HepG2 (cell line): Measurements from ENCODE around the gene HIF1AN.

ENCODE experiments used
- CBX2 ChIP-seq, 2 experiments: fragments of 200-600 bp in 1 of 2; sonication (generic); formaldehyde crosslinking in 1 of 2; IDR thresholded peaks; 2 replicates each; pipeline versions ENCODE4 v1.7.0 to v1.8.1; 2018 to 2022; ENCODE audit warnings: low read depth in 2 of 2, low read length in 1 of 2, mild to moderate bottlenecking in 1 of 2, missing genetic modification reagents in 1 of 2
- CEBPB ChIP-seq: IDR thresholded peaks from 2 replicates; pipeline ENCODE4 v1.6.1; 2011; ENCODE audit warnings: low read depth, low read length, improper control_type of control experiment, borderline replicate concordance
- MIER3 ChIP-seq: IDR thresholded peaks from 2 replicates; pipeline ENCODE4 v1.6.1; 2016; ENCODE audit warnings: missing compliant biosample characterization, borderline replicate concordance
- ZNF33B ChIP-seq: sonication (generic); formaldehyde crosslinking; IDR thresholded peaks from 2 replicates; pipeline ENCODE4 v1.5.1; 2020; ENCODE audit warnings: mild to moderate bottlenecking, missing genetic modification reagents
- TF ChIP-seq, protein P1 (sequence below): sonication (generic); formaldehyde crosslinking; IDR thresholded peaks from 2 replicates; pipeline ENCODE4 v1.4.0; 2020; ENCODE audit warnings: missing genetic modification reagents
- TF ChIP-seq, protein P2 (sequence below): sonication (generic); formaldehyde crosslinking; IDR thresholded peaks from 2 replicates; pipeline ENCODE4 v1.8.1; 2023; ENCODE audit warnings: mild to moderate bottlenecking, missing genetic modification reagents
- TF ChIP-seq, protein P3 (sequence below): sonication (generic); formaldehyde crosslinking; IDR thresholded peaks from 2 replicates; pipeline ENCODE4 v1.8.1; 2023; ENCODE audit warnings: mild to moderate bottlenecking, missing genetic modification reagents

DNA sequence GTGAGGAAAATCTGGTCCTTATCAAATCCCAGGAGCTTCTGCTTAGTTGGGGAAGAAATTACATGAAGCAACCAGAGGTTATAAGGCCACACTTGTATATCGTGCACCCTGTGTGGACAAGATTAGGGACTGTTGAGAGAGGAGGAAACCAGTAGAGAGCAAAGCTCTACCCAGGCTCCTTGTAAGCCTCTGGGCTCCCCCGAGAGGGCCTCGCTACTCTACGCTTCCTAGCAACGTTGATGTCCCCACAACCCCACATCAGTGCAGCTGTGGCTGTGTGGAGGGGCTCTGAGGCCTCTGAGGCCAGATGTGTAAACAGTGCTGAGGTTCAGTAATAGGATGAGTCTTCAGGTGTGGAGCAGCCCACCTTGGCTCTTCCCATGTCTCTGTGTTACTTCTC, 16.0 kb downstream of the HIF1AN start:
- TF ChIP-seq ZNF33B (CRISPR knock-in tag): no peak
- TF ChIP-seq, protein P1, sequence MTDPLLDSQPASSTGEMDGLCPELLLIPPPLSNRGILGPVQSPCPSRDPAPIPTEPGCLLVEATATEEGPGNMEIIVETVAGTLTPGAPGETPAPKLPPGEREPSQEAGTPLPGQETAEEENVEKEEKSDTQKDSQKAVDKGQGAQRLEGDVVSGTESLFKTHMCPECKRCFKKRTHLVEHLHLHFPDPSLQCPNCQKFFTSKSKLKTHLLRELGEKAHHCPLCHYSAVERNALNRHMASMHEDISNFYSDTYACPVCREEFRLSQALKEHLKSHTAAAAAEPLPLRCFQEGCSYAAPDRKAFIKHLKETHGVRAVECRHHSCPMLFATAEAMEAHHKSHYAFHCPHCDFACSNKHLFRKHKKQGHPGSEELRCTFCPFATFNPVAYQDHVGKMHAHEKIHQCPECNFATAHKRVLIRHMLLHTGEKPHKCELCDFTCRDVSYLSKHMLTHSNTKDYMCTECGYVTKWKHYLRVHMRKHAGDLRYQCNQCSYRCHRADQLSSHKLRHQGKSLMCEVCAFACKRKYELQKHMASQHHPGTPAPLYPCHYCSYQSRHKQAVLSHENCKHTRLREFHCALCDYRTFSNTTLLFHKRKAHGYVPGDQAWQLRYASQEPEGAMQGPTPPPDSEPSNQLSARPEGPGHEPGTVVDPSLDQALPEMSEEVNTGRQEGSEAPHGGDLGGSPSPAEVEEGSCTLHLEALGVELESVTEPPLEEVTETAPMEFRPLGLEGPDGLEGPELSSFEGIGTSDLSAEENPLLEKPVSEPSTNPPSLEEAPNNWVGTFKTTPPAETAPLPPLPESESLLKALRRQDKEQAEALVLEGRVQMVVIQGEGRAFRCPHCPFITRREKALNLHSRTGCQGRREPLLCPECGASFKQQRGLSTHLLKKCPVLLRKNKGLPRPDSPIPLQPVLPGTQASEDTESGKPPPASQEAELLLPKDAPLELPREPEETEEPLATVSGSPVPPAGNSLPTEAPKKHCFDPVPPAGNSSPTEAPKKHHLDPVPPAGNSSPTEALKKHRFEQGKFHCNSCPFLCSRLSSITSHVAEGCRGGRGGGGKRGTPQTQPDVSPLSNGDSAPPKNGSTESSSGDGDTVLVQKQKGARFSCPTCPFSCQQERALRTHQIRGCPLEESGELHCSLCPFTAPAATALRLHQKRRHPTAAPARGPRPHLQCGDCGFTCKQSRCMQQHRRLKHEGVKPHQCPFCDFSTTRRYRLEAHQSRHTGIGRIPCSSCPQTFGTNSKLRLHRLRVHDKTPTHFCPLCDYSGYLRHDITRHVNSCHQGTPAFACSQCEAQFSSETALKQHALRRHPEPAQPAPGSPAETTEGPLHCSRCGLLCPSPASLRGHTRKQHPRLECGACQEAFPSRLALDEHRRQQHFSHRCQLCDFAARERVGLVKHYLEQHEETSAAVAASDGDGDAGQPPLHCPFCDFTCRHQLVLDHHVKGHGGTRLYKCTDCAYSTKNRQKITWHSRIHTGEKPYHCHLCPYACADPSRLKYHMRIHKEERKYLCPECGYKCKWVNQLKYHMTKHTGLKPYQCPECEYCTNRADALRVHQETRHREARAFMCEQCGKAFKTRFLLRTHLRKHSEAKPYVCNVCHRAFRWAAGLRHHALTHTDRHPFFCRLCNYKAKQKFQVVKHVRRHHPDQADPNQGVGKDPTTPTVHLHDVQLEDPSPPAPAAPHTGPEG (CRISPR knock-in tag): no peak
- TF ChIP-seq, protein P2, sequence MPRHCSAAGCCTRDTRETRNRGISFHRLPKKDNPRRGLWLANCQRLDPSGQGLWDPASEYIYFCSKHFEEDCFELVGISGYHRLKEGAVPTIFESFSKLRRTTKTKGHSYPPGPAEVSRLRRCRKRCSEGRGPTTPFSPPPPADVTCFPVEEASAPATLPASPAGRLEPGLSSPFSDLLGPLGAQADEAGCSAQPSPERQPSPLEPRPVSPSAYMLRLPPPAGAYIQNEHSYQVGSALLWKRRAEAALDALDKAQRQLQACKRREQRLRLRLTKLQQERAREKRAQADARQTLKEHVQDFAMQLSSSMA: no peak
- no peak for TF ChIP-seq CEBPB
- TF ChIP-seq, protein P3, sequence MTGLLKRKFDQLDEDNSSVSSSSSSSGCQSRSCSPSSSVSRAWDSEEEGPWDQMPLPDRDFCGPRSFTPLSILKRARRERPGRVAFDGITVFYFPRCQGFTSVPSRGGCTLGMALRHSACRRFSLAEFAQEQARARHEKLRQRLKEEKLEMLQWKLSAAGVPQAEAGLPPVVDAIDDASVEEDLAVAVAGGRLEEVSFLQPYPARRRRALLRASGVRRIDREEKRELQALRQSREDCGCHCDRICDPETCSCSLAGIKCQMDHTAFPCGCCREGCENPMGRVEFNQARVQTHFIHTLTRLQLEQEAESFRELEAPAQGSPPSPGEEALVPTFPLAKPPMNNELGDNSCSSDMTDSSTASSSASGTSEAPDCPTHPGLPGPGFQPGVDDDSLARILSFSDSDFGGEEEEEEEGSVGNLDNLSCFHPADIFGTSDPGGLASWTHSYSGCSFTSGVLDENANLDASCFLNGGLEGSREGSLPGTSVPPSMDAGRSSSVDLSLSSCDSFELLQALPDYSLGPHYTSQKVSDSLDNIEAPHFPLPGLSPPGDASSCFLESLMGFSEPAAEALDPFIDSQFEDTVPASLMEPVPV (CRISPR knock-in tag): no peak
- TF ChIP-seq MIER3 (CRISPR knock-in tag): no peak
- TF ChIP-seq CBX2 (IDR thresholded peaks at IDR 0.05; ENCODE audit: low read depth, low read length): no peak
- no peak for TF ChIP-seq CBX2 (CRISPR knock-in tag; IDR thresholded peaks at IDR 0.05; ENCODE audit: low read depth)
